Choroid plexus epithelial cell (primary cell): ENCODE data around the gene ANKRD16.

ENCODE experiments used
- DNase-seq: peaks from one replicate; pipeline ENCODE4 v3.0.0-alpha.2; 2010; ENCODE audit warnings: low read depth
- H3K4me3 ChIP-seq: 2 replicates; pipeline ENCODE4 v1.5.1; 2011; ENCODE audit warnings: low read depth, mild to moderate bottlenecking, control low read depth, low read length, moderate library complexity
- TF ChIP-seq, protein P1 (sequence below): conservative IDR thresholded peaks from 2 replicates; pipeline ENCODE4 v1.5.1; 2011; ENCODE audit warnings: low read depth, mild to moderate bottlenecking, control low read depth, inconsistent platforms, low read length, moderate library complexity

Gene ANKRD16

DNA sequence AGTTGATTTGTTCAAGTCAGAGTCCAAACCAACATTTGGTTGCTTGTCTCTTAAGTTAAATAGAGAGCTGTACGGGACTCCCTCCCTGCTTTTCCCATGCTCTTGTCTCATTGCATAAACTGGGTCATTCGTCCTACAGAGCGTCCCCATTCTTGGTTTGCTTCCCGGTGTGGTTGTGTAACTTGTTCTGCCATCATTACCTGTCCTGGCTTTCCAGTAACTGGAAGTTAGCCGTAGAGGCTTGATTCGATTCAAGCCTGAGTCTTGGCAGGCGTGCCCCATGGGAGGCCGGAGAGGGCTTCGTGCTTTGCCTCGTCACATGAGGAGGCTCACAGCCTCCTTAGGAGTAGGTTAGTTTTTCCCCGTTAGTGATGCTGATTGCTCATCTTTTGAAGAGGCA lies 40.6 kb upstream of the ANKRD16 start:
- no peak for DNase-seq
- TF ChIP-seq, protein P1, sequence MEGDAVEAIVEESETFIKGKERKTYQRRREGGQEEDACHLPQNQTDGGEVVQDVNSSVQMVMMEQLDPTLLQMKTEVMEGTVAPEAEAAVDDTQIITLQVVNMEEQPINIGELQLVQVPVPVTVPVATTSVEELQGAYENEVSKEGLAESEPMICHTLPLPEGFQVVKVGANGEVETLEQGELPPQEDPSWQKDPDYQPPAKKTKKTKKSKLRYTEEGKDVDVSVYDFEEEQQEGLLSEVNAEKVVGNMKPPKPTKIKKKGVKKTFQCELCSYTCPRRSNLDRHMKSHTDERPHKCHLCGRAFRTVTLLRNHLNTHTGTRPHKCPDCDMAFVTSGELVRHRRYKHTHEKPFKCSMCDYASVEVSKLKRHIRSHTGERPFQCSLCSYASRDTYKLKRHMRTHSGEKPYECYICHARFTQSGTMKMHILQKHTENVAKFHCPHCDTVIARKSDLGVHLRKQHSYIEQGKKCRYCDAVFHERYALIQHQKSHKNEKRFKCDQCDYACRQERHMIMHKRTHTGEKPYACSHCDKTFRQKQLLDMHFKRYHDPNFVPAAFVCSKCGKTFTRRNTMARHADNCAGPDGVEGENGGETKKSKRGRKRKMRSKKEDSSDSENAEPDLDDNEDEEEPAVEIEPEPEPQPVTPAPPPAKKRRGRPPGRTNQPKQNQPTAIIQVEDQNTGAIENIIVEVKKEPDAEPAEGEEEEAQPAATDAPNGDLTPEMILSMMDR = no peak
- no peak overlapping the region for H3K4me3 ChIP-seq

DNA sequence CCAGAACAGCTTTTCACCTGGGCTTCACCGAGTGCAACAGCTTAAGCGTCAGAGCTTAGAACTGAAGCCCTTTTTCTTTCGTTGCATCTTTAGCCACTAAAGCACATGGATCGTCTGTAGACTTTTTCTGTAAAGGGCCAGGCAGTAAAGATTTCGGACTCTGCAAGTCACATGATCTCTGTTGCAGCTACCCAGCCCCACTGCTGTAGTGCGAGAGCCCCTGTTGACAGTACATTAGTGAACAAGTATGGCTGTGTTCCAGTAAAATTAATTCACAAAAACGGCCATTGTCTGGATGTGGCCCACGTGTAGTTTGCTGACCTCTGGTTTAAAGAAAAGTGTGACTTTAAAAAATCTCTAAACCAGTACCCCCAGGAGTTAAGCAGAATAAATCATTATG lies 39.7 kb upstream of the ANKRD16 start:
- TF ChIP-seq, protein P1 = no peak
- no peak overlapping the region for H3K4me3 ChIP-seq
- DNase-seq = no peak

DNA sequence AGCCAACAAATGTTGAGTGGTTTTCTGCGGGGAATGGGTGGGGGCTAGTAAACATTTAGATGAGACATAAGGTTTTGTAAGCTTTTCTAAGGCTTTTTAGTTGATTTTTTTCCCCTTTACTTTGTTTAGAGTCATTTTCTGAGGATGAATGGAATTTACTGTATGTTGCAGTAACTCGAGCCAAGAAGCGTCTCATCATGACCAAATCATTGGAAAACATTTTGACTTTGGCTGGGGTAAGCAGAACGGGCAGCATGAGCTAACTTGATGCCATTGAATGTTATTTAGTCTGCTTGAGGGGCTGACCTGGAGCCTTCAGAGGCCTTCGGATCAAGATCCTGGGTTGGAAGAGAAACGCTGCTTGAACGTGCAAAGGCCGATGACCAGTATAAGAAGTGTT lies 37.6 kb upstream of the ANKRD16 start:
- TF ChIP-seq, protein P1 = no peak
- DNase-seq = no peak
- no peak overlapping the region for H3K4me3 ChIP-seq

DNA sequence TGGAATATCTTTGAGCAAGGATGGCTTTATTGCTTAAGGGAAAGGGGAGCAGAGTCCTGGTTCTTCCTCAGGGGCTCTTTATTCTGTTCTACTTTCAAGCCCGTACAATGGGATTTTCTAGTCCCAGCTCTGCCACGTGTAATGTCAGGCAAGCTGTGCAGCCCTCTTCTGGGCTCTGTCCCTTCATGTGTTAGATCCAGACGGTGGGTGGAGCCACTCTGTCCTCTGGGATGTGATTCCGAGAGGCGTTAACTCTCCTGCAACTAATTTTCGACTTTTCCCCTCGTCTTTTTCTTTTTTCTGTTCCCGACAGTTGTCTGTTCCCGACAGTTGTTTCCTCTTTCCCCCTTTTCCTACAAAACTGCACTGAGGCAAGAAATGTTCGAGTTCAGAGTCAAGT lies 35.2 kb upstream of the ANKRD16 start:
- TF ChIP-seq, protein P1 = no peak
- H3K4me3 ChIP-seq = no peak overlapping the region
- no peak for DNase-seq

- DNase-seq = no peak
- no peak overlapping the region for H3K4me3 ChIP-seq
- TF ChIP-seq, protein P1 = no peak
Observed at GRCh38 chr10:5921746-5922145, 32.1 kb upstream of the ANKRD16 start.

DNA sequence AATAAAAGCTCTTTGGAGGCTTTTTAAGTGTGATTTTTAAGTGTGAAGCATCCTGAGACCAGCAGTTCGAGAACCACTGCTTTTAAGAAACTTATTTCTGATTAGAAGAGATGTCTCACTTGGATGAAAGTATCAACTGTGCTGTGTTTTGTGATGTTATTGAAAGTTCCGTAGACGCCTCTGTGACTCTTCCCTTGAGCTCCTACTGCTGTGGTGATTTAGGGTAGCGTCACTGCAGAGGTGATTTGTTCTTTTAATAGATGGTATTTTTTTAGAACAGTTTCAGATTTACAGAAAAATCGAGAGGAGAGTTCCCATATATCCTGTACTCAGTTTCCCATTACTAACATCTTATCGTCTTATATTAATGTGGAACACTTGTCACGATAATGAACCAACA lies 29.9 kb upstream of the ANKRD16 start:
- TF ChIP-seq, protein P1 = no peak
- DNase-seq = no peak
- H3K4me3 ChIP-seq = no peak overlapping the region

DNA sequence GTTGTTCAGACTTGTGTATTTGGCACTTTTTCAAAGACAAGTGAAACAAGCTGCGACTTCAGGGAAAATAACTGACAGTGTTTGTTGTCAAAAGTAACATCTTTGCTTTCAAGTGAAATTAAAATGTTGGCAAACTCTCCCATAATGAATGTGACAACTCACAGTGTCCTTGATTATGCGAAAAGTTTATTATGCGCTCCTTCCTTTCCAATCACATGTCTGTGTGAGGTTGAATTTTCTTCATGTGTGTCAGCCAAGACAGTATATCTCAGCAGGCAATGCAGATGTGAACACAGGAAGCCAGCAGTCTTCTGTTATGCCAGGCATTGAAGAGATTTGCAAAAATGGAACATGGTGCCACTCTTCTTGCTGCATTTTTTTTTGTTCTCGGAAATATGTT lies 29.1 kb upstream of the ANKRD16 start:
- no peak for DNase-seq
- TF ChIP-seq, protein P1 = no peak
- H3K4me3 ChIP-seq = no peak overlapping the region
